Testis (tissue), 2 donors: ENCODE measurements around the gene GNAO1.

Source experiments
- CTCF ChIP-seq, 3 experiments: fragments of 450-650 bp in 2 of 3; fragments of 200-600 bp in 1 of 3; sonication (generic) in 1 of 3; IDR thresholded peaks; one replicate each; pipeline ENCODE4 v1.5.1; 2016 to 2019; ENCODE audit warnings: antibody characterized with exemption in 3 of 3, mild to moderate bottlenecking in 2 of 3, moderate library complexity in 1 of 3
- POLR2A ChIP-seq: fragments of 450-650 bp; IDR thresholded peaks from one replicate; pipeline ENCODE4 v1.6.1; 2017; ENCODE audit warnings: antibody characterized with exemption, mild to moderate bottlenecking, moderate library complexity

DNA sequence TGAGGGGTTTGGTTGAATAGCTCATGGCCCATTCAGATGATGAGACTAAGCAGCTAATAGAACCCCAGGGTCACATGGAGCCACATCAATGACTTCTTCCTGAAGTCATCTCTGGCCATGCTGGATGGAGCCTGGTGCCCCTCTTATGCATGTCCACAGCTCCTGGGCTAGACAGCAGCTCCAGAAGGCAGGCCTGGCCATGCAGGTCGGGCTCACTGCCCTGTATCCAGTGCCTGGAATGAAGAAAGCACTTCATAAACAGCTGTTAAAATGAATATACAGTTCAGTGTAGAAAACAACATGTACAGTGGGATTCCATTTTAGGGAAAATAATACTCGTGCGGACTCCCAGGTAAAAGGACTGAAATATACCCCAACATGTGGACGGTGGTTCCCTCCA lies 73.9 kb downstream of the GNAO1 start:
- no peak for TF ChIP-seq POLR2A
- TF ChIP-seq CTCF (IDR thresholded peaks at IDR 0.05), result no peak
